Stimulated activated CD8-positive, alpha-beta memory T cell treated with anti-CD3 and anti-CD28 coated beads, Interleukin-7, amount 100 ng/mL, for 24 hours (primary cell): ENCODE measurements around the gene TRABD2B.

Source experiments
- DNase-seq: peaks from one replicate; pipeline ENCODE4 v3.0.0-alpha.2; 2020; ENCODE audit warnings: low read depth

Gene TRABD2B

DNA sequence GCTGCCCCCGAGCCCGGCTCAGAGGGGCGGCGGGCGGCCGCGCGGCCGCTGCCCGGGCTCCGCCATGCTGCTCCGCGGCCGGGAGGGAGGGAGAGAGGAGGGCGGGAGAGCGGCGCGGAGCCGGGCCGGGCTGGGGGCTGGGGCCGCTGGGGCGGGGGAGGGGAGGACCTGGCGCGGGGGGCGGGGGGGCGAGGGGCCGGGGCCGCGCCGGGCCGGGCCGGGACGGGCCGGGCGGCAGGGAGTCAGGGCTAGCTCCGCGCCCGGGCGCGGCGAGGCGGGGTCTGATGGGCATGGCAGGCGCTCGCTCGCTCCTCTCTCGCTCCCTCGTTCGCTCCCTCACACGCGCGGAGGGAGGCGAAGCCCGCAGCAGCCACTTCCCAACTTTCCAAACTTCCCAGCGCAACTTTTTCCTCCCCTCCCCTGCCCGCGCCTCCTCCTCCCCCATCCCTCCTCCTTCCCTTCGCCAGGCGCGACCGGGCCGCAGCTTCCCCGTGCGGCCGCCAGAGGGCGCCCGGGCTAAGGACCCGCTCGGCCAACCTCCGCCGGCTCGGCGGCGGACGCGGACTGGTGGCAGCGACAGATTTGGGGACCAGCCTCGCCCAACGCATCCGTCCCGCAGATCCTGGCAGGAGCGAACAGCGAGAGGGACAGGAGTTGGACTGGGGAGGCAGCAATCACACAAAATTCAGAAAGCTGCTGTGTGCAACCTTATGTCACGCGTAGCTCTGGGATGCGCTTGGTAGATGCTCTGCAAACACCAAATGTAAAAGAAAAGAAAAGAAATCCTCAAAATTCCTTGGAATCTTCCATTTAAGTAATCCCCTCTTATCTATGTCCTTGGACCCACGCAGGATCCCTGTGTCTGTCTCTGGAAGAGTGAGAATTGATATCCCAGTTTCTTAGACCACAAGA lies at the start of gene TRABD2B:
TRABD2B (minus strand) TSS at position 97 of the 912 bp plus-strand sequence.
- peak; percentile 42 for DNase-seq

DNA sequence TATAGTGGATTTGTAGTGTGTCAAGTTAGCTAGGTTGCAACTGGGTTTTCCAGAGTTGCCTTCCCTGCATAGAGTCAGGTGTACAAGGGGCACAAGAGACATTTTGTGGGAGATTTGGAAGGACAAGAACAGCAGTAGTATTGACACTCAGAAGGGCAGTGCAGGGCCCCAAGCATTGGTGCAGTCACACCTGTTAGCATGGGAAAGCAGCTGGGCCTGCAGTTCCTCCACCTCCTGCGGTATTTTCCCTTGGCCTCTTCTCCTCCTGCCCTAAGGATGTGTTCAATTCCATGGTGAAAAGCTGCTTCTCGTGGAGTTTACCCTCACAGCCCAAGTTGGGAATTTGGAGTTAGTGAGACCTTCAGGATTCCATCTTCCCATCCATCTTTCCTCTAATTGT lies 47.1 kb upstream of the TRABD2B start:
- no peak for DNase-seq

DNA sequence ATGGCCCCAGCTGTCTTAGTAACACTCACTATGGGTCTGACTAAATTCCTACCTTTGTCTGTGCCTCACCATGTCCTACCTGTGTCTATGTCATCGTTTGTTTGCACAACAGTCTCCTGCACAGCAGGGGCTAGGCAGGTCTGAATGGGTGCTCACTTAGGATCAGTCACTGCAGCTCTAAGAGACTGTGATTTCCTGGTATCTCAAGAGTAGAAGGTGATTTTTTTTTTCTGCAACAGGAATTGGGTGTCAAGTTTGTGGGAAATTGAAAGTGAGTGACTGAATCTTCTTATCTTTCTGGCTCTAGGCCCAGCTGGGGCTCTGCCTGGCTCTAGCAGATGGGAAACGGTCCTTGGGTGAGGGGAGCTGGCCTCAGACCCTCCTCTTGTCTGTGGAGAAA lies 46.4 kb upstream of the TRABD2B start:
- no peak for DNase-seq

DNA sequence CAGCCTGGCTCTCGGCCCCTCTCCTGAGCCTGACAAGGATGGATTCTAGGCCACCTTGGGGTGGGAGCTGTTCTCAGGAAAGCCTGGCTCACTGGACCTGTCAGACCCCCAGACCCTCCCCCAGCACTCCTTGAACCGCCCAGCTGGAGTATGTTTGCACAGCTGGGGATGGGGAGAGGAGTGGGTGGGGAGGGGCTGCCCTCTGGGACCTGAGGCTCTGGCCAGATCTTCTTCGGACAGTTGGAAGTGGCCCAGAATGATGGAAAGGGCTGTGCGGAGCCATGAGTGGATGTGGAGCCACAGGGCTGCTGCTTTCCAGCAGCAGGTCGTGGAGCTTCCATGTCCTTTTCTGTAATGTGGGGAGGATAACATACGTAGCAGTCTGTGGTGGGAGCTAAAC lies 43.0 kb upstream of the TRABD2B start:
- DNase-seq, result no peak

DNA sequence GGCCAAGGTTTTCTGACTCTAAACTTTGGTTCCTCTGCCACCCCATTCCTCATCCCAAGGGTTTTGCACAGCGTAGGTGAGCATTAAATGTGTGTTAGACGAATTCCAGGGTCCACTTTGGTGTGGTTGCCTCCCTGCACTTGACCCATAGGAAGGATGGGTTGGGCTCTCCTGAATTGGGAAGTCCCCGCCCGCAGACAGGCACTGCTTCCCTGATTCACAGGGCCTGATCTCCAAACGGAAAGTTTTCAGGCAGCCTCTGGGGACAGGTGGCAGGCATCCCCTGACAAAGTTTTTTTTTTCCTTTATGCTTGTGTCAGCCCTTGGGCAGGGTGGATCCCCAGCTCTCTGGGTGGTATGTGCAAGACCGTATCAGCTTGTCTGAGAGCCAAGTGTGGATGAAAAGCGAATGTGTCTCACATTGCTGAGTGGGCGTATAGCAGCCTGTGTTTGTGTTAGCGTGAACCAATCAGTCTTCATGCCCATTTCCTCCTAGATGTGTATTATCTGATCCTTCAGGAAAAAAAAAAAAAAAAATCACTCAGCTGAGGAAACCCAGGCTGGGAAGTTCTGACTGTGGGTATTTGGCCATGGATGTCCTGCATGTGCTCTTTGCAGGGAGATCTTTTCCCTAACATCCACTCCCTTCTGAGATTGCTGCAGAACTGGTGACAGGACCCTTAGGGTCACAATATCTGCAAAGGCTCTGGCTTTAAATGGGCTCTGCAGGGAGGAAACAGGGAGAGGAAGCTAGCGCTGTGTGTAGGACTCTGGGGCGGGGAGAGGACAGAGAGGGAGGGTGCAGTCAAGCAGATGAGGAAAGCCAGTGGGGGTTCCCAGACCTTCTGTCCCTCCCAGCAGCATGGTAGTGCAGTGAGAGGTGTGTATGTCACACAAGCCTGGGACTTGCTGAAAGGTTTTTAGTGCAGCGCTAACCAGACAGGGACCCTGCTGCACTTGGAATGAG lies 42.2 kb upstream of the TRABD2B start:
- no peak for DNase-seq

DNA sequence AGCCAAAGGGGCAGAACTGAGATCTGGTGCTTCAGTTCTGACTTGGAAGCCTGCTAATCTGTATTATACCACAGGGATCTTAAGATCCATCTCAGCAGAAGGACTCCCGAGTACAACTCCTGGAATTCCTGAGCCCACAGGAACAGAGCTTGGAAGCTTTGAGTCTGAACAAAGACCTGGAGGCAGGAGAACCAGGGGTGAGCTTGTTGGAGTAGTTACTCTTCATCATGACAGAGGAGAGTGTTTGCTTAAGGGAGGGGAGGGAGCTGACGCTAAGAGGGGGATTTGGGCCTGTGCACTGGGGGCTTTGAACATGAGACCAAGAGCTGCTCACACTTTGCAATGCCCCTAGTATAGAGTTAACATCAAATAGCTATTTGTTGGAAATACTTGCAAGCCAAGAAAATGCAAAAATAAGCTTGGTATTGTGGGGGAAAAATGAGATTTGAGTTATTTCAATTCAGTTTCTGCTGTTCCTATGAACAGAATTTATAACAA lies 41.1 kb upstream of the TRABD2B start:
- no peak for DNase-seq

DNA sequence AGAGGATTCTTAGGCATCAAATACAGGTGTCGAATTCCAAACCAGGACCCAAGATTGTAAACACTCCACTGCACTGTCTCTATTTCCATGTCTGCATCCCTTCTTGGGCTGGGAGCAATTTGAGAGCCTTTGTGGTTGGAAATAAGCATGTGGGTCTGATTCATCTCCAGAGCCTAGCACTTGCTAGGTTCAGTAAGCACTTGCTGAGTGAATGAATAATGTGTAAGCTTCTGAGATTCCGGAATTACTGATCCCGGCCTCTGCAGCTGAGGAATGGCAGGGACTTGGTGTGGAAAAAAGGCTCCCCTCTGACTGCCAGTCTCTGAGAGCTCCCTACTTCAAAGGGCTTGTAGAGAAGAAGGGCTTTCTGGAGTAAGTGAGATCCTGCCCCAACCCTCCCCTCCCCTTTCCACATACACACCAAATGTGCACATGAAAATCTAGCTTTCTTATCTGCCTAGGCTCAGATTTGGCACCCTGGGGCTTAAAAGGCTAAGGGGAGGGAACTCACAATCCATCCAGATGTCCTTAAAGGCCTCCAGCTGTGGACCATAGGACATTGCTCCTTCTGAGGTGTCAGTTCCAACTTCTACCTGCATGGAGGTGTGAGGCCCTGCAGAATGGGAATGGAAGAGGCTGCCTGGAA lies 39.6 kb upstream of the TRABD2B start:
- DNase-seq, result no peak

DNA sequence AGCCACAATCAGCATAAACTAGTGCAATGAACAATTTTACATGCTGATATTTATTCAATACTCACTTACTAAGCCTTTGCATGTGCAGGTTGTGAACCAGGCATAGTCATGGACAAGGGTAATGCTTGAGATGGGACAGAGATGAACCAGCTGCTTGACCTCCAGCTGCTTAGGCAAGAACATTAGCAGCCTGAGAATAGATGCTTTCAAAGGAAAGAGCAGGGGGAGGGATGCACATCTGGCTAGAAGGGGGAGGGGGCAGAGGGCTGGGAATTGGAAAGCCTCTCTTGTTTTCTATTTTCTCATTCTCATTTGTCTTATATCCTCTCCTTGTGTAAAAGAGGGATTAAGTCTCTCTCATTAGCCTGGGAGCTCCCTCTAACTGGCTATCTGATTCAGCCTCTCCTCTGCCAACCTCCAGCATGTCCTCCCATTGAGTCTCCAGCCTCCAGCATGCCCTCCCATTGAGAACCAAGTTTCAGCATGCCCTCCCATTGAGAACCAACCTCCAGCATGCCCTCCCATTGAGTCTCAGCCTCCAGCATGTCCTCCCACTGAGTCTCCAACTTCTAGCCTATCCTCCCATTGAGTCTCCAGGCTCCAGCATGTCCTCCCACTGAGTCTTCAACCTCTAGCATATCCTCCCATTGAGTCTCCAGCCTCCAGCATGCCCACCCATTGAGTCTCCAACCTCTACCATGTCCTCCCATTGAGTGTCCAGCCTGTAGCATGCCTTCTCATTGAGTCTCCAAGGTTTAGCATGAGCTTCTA lies 38.4 kb upstream of the TRABD2B start:
- no peak for DNase-seq

DNA sequence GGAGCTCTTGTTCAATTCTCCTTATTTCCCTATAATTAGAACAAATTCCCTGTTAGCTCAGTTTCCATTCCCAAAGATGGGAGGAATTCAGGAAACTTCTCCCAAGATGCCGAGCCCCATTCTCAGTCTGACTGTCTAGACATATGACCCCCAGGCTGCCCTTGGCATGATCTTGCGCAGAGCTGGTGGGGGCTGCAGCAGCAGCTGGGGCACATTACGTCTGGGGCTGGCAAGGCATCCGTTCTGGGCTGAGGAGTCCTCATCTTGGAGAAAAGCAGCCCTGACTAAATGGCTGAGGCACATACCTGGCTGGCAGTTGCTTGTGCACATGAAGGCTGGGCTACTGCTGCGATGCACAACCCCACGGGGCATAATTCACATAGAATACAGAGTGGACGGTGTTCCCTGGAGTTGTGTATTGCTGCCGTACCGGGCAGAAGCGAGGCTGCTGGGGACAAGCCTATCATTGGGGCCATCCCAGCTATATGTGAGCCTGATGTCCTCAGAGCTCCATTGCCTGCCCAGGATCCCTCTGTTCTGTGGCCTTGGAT lies 36.4 kb upstream of the TRABD2B start:
- DNase-seq, result no peak

DNA sequence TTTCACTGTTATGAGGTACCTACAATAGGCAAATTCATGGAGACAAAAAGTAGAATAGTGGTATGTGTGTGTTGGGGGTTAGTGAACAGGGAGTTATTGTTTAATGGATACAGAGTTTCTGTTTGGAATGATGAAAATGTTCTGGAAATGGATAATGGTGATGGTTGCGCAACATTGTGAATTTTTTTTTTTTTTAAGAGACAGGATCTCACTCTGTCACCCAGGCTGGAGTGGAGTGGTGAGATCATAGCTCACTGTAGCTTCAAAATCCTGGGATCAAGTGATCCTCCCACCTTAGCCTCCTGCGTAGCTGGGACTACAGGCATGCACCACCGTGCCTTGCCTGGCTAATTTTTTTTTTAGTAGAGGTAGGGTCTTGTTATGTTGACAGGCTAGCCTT lies 34.5 kb upstream of the TRABD2B start:
- no peak for DNase-seq

DNA sequence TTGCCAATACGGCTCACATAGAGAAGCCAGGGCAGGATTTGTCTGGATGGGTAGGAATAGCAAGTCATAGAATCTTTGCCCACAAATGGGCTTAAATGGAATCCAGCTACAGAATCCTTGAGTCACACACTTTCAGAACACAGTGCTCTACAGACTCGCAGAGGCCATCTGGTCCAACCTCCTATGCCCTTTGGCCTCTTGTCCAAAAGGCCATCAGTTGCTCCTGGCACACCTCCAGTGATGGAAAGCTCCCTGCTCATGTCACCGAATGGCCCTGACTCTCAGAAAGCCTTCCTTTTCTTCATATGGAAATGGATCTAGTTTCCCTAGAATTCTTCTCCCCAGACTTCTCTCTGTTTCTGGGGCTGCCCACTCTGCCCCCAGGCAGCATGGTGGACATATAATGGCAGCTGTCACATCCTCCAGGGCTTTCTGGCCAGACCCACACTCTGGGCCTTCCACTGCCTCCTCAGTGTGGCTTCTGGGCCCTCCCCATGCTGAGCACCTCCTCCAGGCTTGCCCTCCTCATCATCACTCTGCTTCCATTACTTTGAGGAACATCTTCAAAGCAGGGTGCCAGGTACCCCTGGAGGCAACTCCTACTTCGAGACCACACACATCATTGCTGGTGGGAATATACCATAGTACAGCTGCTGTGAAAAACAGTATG lies 33.6 kb upstream of the TRABD2B start:
- DNase-seq, result no peak

DNA sequence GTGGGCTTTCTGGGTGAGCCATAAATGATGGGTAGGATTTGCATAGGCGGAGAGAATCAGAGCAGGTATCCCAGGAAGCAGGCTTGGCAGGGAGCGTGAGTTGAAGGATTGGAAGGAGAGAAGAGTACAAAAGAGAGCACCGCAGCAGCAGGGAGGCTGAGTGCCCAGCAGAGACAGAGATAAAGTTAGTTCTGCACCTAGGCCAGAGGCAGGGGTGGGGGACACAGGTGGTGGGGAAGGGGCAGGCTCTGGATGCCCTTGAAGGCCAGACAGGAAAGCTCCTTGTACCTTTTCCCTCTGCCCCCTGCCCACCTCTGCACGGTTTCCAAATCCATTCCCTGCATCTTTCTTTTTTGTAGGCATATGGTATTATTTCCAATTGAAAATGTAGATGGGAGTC lies 33.0 kb upstream of the TRABD2B start:
- no peak for DNase-seq

DNA sequence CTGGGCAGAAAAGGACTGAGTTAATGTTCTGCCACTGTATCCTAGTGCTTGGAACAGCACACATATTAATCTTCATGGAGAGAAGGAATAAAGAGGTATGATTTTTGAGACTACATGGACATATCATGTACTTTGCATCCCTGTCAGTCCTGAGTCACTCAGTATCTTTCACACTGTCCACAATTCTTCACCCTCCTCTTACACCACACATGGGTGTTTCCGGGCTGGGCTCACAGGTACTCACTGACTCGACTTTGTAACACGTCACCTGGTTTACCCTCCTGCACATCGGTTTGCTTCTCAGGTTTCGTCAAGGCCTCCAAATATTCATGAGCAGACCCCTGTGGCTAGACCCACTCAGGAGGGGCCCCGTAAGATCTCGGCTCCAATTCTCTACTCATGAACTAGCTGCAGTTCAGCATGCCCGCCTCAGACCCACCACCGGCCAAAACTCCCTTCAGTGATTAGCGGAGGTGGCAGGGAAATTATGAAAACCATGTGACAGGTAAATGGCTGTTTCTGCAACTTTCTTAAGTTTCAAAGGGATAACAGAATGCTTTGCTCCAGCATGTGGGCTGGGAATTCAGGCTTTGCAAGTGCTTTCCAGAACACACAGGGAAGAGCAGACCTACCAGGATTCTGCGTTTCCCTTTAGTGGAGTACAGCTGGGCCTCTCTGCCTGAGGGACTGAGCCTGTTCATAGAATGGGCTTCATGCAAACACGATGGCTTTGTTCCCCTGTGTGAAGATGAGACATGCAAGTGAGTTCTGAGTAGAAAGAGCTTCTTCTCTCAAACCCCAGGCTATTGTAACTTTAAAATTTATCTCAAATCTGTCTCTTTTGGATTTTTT lies 31.3 kb upstream of the TRABD2B start:
- no peak for DNase-seq

DNA sequence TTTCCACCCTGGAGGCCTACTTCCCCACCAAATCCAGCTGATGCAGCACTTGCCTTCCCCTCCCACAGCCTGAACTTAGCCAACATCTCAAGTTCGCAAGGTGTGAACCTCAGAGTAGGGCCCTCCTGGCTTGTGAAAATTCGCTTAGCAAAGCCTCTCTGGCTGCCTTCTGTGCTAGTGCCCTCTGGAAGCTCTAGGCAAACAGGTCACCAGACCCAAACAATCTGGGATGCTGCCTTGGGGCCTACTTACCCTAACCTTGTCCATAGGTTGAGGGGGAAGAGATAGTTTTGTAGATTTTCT lies 30.3 kb upstream of the TRABD2B start:
- DNase-seq, result no peak

DNA sequence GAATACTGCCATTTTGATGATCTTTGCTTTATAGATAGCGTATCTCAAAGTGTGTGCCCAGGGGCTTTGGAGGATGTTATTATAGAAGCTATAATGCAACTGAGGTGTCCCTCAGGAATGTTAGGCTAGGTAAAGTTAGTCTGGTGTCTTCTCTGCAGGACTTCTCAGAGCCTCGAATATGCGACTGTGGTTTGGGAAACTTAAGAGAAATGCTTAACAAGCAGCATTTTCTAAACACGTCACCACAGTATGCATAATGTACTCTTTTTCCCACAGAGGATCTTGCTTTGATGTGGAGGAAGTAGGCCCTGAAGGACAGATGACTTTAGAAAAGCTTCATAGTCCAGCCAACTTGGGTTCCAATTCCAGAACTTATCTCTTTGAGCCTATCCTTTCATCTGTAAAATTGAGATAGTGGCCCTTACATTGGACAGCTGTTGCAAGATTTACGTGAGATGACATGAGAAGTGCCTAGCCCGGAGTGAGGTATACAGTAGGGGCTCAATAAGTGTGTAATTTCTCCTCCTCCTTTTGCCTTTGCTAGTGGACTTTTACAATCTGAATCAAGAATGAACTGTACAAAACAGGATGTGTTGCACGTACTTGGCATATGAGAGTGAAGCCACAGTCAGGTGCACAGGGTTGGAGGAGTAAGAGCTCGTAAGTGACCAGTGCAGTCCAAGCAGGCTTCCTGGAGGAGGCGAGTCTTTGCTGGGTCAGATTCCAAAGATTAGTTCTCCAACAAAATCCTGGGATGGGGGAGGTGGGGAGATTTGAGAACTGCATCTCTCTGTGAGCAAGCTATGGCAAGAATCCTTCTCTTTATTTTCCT lies 29.7 kb upstream of the TRABD2B start:
- DNase-seq, result no peak

DNA sequence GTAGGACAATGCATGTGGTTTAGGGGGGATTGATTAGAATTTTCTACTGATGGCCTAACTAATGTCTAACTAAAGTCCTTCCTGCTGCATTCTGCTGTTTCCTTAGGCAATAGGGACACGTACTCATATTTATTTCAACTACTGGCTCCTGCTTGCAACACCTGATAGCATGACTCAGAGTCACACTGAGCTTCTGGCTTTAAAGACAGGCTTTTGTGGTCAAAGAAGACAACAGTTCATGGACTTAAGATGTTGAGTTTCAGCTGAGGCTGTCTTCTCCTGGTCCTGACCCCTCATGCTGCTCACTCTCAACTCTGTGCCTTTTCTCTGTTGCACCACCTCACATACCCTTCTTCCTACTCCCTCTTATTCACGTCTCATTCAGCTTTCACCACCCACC lies 29.1 kb upstream of the TRABD2B start:
- DNase-seq, result no peak

DNA sequence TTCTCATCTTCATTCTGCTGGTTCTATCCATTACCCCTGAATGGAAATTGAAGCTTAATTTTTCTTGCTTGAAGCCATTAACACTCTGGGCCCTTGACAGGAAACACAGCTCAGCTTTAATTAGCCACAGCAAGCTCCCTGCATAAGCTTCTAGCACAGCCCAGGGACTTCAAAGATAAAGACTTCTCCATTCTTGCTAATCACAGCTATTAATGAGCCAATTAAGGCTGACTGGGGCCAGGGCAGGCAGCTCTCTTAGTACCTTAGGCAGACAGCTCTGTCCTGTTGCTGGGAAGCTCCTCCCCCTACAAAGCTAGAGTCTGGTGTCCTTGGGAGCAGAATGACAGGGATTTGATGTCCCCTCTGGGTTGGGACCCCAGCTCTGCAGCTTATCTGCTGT lies 27.9 kb upstream of the TRABD2B start:
- no peak for DNase-seq

DNA sequence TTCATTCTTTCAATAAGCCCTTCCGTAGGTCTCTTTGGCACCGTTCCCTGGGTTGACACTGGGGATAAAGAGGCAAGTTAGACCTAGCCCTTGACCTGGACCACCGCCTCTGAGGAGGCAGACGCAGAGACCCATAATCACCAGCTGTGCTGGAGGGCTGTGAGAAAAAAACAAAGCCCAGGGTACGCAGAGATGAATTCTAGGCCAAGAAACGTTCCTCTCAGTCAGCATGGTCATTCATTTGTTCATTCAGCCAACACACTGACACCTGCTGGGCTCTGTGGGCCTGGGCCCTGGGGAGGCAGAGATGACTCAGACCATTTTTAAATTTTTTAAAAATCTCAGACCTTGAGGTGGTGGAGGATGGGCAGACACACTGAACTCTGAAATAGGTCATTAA lies 26.3 kb upstream of the TRABD2B start:
- DNase-seq, result no peak

DNA sequence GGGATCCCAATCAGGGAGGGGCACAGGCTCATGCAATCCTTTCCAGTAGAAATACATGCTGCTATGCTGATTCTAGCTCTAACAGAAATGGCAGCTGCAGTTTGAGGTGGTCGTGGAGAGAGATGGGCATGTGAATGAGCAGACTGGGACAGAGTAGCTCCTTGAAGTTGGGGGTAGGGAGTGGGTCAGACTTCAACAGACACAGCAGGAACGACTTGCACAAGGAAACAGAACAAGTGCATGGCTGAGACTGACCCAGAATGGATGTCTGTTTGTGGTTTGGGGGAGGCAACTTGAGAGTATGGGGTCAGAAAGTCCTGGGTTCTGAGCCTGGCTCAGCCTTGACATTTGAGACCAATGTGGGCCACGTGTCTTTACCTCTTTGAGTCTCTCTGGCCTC lies 25.1 kb upstream of the TRABD2B start:
- no peak for DNase-seq
